ENCODE results near the gene COA8.
A peak's percentile ranks its signal among the peaks of the same experiment; 100 is the strongest.

COA8 gene

DNA sequence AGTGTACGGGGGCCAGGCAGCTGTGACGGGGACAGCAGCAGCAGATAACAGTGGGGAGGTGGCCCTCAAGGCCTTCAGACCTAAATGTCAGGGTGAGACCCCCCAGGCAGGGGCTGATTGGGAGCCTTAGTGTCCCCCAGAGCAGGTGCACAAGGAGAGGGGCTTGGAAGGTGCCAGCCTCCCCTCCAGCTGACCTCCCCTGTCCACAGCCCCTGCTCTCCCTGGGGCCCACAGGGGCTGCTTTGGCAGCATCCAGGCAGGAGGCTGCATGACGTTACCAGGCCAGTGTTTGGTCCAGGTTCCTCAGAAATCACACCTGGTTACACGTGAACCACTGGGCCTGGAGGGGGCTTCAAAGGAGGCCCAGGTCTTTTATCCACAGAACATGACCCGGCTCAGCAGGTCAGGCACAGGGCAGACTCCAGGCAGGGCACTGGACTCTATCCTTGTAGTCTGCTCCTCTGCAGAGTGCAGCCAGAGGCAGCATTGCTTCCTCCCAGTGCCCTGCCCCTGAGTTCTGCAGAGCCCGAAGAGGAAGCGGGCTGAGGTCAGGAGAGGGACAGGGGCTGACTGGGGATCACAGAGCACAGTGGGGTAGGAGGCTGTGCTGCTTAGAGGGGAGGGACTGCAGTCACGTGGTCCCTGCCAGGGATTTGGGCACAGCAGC, 36.4 kb upstream of the COA8 start:
- DNase-seq: no peak

DNA sequence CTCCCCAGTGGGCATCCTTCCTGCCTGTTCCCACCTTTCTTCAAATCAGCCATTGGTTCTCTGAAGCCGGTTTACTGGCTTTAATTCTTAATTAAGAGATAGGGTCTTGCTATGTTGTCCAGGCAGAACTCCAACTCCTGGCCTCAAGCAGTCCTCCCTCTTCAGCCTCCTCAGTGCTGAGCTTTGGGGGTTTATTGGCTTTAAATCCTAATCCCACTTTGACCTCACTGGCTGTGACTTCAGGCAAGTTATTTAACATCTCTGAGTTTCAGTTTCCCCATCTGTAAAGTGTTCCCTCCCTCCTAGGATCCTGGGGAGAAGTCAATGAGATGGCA, 35.9 kb upstream of the COA8 start:
- no peak for DNase-seq

DNA sequence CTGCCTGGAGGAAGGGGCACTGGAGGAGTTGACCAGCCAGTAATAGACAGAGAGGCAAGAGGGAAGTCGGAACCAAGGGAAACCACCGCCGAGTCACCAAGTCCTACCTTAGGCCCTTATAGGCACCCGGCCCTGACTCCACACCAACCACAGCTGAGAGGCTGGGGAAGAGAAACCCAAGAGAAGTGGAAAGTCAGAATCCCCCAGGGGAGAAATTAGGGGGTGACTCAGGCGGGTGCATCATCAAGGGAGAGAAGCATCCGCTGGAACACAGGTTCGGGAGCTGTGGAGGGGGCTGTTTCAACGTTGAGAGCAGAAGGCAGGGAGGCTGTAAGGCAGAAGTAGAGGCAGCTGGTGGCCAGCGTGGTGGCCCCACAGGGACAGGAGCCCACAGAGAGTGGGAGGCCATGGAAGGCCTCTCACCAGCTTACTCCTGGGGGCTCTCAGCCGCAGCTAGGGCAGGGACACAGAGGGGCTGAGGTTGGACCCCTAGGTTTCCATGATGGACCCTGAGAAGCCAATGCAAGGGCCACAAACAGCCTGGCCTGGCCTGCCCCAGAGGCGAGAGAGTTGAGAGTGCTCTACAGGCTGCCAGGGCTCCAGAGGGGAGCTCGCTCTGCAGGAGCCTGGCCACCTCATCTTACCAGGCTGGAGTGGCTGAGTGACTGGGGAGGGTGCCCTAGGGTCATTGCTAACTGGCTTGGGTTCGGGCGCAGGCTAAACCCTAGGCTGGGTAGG, 35.2 kb upstream of the COA8 start:
- DNase-seq: no peak

DNA sequence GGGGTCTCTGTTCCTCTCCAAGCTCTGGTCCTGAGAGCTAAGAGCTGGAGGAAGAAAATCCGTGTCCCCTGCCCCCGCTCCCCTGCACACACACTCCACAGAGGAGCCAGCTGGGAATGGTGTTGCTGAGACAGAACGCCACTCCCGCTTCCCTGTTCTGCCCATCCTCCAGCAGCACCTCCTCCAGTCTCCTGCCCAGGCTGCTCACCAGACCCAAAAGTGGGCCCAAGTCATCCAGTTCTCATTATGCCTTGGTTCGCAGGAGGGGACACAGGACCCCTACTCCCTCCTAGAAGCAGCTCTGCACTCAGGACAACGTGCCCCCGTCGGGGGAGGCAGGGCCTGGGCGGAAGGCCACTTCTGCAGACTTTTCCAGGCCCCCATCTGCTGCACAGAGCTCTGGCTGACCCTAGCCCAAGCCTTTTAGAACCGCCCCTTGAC, 34.6 kb upstream of the COA8 start:
- DNase-seq: no peak

DNA sequence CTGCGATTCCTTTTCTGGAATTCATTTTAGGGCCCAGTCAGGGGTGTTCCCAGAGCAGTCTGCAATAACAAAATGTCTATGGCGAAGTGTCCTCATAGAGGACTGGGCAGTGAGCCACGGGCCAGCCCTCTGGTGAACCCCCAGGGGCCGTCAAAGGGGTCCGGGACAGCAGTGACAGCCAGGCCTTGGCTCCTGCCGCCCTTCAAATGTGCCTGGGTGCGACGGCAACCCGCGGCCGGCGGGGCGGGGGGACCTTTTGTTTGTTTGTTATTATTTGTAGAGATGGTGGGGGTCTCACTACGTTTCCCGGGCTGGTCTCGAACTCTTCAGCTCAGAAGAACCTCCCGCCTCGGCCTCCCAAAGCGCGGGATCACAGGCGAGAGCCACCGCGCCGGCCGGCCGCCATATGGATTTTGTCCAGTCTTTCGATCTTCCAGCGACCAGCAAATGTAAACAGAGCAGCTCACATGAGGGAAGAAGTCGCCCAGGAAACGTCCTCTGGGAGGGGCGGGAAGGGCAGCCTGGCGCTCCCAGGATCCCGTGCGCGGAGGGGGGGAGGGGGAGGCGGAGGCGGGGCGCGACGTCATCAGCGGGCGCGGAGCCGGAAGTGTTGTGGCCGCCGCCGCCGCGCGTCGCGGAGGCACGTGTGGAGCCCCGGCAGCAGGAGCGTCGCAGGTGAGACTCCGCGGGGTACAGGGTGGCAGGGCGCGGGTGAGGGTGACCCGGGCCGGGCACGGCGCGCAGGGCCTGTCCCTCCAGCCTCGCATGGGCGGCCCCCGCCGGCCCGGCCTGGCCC, 34.0 kb upstream of the COA8 start, which contains the start of gene TRMT61A:
Gene TRMT61A, plus strand, starts transcription at position 610 of the 796 bp plus-strand sequence. CDS start 783 bp downstream, outside the sequence.
- DNase-seq: peak; percentile 92

DNA sequence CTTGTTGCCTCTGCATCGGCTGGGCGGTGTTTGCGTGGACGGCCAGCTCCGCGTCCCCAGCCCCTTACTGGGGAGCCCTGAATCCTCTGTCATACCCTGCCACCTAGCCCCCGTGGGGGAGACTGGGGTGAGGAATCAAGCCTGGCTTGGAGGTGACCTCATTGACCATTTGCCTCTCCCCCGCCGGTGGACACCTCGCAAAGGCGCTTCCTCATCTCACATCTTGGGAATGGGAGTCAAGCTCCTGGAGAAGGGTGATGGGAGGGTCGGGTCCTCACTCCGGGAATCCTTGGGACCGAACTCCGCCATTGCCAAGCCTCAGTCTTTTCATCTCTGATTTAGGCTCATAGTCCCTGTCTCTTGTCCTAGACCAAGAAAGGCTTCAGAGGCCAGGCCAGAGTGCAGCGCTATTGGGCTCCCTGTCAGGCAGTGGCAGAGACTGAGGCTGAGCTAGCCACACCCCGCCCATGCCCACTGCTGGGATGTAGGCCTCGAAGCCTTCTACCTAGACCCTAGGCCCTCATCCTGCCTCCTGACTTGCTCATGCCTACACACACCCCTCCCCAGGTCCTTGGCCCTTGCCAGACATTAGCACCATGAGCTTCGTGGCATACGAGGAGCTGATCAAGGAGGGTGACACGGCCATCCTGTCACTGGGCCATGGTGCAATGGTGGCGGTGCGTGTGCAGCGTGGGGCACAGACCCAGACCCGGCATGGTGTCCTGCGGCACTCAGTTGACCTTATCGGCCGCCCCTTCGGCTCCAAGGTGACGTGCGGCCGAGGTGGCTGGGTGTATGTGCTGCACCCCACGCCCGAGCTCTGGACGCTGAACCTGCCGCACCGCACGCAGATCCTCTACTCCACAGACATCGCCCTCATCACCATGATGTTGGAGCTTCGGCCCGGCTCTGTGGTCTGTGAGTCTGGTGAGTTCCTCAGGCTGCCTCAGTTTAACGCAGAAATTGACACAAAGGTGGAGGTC, 33.1 kb upstream of the COA8 start:
- no peak for DNase-seq

DNA sequence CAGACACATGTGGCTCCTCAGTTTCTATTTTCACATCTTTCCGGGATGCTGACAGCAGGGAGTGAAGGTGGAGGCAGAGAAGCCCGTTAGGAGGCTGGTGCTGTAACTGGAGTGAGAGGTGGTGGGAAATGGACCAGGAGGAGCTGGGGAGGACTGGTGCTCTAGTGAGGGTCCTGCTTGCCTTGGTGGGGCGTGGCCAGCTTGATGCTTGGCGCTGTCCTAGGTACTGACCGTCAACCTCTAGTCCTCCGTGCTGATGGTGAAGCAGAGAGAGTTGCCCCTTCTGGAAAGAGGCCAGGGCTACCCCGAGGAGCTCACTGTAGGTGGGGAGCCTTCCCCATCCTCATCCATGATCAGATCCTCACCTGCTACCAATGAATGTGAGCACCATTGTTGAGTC, 32.4 kb upstream of the COA8 start:
- DNase-seq: no peak

DNA sequence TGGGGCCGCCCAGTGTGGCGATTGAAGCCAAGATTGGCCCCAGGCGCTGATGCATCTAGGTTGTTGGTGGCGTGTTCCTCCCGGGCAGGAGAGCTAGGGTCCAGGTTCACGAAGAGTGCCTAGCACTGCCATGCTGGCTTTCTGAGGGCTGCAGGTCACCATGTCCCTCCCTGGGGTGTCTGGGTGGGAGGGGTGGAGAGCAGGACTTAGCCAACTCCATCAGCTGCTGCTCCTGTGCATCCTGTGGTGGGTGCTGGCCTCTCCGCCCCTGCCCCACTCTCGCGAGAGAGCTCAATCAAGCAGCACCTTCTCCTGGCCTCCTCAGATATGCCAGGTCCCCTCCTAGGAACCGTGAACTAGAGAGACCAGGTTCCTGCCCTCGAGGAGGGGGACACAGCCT, 31.9 kb upstream of the COA8 start:
- no peak for DNase-seq

DNA sequence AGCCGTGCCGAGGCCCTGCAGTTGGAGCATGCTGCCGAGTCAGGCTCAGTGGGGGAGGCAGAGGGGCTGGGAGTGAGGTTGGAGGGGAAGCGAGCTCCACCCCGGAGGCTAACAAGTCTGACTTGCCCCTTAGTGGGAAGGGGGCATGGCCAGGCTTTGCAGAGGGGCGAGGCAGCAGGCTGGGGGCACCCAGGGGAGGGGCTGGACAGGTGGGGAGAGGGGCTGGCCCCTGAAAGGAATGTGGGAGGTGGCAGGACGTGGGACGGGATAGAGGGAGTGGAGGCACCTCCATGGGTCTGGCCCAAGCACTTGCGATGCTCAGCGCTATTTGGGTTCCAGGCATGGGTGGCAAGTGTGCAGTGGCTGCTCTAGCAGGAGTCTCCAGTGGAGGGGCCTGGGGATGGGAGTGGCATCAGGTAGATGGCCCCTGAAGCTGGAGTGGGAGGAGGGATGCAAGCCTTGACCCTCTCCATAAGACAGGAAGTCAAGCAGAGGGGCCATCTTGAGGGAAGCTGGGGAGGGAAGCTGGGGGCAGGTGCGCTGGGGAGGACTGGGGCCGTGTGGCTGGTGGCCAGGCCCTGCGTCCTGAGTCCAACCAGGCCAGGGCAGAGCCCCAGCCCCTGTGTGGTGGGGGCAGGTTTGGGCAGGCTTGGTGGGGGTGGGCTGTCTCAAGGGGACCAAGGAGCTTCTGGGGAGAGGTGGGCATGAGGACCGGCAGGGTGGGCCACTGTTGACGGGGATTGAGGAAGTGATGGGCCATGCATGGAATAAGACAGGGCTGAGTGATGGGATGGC, 31.1 kb upstream of the COA8 start:
- DNase-seq: no peak

DNA sequence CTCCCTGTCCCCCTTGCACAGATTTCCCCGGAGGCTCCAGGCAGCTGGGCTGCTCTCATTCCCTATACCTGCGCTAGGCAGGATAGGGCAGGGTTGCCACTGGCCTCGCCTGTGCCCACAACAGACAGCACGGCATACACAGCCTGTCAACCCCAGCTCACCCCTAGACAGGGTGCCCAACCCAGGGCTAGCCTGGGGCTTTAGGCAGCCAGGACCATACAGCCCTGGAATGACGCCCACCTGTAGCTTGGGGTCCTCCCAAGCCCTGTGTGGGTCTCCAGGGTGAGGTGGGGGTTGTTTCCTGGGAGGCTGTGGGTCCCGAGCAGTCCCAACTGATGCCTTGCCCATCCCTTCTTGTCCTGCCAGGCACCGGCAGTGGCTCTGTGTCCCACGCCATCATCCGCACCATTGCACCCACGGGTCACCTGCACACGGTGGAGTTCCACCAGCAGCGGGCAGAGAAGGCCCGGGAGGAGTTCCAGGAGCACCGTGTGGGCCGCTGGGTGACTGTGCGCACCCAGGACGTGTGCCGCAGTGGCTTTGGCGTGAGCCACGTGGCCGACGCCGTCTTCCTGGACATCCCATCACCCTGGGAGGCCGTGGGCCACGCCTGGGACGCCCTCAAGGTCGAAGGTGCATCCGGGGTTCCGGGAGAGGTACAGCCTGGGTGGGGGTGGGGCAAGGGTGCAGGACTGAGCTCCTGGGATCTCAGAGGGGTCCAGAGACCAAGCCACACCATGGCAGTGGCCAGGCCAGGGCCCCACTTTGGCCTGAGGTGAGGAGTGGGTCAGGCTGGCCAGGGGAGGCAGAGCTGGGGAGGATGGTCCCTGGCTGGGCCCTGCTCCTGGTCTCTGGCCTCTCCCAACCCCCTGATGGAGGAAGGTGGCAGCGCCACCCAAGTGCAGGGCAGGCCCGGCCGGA, 30.3 kb upstream of the COA8 start:
- DNase-seq: no peak

DNA sequence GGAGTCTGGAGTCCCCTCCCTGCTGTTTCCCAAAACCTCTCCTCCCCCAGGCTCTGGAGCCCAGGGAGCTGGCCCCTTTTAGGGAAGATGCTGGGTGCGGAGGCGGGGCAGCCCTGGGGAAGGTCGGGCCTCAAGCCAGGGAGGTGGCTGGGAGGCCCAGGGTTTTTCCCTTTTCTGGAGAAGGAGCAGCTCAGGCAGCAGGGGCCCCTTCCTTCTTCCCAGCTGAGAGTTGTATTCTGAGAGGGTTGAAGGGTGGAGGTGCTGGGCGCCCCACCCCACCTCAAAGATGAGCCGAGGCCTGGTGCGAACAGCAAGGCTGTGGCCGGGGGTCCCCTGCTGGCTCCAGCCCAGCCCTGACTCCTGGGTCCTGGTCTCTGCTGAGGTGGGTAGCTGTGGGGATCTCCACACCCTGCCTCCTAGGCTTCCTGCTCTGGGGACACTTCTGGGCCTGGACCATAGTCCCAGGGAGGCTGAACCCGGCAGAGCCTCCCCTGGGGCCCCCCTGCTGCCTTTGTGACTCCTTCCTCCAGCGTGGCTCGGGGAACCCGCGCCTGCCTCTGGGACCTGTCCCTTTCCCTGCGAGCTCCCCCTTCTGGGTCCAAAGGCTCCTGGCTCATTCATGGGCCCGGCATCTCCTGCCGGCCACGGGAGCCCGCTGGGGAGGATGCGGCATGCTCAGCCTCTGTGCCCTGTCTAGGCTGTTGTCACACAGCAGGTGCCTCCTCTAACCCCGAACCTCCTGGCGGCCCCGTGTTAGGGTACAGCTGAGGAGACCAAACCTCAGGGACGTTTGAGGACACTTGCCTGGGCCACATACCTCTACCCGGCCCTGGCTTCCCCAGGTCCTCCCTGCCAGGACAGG, 29.4 kb upstream of the COA8 start:
- DNase-seq: no peak

DNA sequence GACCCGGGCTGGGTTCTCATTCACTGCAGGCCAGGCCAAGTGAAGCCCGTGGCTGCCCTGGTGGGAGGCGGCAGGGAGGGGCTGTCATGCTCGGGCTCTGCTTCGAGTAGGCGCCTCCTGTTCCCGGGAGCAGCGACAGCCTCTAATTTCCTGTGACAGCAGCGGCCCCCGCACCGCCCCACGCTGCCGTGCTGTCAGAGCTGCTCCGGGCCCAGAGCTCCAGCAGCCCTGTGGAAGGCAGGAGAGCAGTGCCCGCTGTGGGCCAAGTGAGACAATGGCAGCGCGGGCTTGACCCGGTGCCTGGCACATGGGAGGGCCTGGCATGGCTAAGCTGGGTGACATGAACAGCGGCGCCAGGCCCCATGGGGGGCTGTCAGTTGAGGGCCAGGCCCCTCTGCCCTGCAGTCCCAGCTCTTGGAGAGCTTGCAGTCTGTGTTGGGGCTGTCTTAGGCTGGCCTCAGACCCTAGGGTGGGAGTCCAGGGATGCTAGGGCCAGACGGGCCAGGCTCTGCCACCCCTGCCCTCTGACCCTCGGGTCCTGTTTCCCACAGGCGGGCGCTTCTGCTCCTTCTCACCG, 28.7 kb upstream of the COA8 start:
- no peak for DNase-seq

DNA sequence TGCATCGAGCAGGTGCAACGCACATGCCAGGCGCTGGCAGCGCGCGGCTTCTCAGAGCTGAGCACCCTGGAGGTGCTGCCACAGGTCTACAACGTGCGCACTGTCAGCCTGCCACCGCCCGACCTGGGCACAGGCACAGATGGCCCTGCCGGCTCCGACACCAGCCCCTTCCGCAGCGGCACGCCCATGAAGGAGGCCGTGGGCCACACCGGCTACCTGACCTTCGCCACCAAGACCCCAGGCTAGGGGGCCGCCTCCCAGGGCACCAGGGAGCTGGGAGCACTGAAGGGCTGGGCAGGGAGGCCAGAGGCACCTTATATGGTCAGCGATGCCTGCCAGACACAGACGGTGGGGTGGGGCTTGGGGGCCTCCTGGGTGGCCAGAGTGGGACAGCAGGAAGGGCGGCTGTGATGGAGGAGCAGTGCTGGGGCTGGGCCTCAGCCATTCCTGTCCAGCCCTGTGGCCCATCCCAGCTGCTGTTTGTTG, 28.1 kb upstream of the COA8 start:
- DNase-seq: no peak

DNA sequence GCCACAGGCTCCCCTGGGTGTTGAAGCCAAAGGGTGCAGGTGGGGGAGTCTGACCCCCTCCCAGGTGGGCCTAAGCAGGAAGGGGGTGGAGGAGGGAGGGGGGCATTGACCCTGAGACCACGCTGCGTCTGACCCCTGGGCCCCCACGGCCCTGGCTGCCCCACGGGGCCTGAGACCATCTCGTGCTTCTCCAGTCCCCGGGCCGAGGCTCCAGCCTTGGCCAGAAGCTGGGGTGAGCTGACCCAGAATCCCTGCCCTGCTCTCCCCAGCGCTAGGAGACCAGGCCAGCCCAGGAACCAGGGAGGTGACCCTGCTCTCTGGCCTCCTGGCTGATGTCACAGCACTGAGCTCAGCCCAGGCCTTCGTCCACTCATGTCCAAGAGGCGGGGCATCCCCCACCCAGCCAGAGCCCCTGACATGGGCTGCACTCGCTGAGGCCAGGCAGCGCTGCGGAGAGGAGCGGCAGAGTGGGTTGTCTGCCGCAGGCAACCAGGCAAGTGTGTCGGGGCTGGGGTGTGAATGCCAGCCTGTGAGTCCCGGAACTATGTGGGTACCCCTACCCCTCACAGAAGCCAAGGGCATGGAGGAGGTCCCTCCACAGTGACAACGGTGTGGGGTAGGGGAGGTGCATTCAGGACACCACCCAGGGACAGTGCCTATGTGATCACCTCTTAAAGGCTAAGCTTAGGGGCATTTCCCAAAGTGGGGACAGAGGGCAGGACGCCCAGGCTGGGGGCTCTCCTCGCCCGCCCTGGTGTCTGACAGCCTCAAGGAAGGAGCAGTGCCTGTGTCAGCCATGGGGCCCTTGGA, 27.5 kb upstream of the COA8 start:
- DNase-seq: no peak

DNA sequence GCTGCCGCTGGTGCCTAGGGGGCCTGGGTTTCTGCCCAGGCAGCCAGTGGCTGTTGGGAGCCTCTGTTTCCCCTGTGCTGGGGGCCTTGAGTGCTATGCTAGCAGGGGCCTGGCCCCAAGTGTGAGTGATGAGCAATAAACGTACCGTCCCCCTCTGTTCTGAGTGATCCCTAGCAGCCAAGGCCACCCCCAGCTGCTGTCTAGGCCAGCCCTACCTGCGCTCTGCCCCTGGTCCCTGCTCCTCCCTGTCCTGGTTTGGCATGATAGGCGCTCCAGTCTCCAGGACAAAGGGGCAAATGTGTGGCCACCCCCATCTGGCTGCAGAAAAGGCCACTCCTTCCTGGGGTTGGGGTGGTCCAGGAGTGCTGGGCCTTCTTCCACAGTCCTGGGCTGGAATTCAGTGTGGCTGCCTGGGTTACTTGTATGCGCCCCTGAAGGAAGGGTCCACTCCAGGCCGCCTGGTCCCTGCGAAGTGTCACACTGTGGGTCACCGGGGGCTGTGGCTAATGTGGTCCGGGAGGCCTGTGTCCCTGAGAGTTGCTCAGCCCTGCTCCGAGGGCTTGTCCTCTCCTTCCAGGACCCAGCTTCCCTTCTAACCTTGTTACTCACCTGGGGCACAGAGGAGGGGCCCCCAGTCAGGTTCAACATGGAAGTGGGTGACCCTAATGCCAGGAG, 26.7 kb upstream of the COA8 start:
- no peak for DNase-seq

DNA sequence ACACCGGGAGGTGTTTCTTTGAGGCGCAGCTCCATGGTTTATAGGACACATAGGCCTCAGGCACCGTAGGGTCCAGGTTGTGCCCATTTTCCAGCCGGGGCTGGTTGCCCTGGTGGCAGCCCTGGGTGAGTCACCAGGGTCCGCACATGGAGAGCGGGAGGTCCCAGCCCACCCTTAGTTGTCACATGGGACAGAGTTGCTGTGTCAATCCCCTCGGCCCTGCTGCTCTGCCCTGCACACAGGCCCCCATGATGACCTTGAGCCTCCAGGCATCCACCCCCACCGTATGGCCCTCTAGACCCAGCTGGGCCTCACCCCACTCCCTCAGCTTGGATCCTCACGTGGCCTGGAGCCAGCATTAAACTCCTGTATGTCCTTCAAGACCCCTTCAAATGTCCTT, 26.1 kb upstream of the COA8 start:
- DNase-seq: no peak

DNA sequence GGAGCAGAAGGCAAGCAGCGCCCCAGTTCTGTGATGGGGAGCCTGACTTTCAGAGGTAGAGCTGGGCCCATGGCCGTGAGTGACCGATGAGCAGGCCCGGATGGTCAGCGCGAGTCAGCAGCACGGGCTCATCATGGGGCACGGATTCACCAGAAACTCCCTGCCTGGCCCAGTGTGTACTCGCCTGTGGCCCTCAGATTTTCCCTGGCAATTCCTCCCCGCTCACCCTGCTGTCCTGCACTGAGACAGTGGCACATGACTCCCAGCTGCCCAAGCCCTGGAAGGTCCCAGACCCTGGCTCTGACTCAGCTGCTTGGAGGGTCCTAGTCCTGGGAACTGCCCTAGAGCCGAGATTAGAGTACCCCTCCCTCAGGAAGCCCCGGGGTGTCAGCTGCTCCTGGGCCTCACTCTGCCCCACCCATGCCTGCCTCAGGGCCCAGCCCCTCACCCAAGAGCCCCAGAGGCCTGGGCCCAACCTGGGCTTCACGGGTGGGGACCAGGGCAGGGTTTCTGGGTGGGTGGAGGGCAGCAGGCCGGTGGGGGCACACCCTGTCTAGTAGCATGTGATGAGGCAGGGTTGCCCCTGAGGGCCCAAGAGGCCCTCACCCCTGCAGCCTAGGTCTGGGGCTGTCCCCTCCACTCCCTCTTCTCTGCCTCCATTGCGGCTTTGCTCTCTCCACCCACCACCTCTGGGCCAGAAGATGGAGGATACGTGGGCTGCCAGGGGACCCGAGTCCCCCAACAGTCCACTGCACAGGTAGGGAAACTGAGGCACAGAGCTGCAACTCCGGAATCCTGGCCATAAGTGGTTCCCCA, 25.4 kb upstream of the COA8 start:
- no peak for DNase-seq

All from NCI-H774 (cell line).